GM12873 (cell line): Measurements from ENCODE around the gene ATAD1.

ENCODE experiments used
- TF ChIP-seq, protein P1 (sequence below): IDR thresholded peaks from 2 replicates; pipeline ENCODE4 v1.5.1; 2012; ENCODE audit warnings: low read depth, mild to moderate bottlenecking, moderate library complexity, low read length, control low read depth; ENCODE audit not compliant: insufficient read depth; ENCODE audit errors: missing control alignments

Gene ATAD1

DNA sequence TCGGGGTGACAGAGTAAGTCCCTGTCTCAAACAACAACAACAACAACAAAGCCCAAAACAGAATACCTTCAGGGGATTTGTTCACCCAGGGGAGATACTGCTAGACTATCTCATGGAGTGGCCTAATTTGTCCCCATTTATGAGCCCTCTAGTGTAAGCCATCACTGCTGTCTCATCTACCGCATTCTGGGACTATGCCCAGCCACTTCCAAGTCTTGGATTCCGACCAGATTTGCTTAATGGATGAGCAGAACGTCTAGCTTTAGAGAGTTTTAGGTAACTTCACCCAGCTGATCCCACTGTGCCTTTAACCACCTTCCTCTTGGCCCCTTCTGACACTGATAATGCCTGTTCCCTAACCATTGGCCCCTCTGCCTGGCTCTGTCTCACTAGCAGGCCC is 111.3 kb downstream of the ATAD1 start:
- TF ChIP-seq, protein P1, sequence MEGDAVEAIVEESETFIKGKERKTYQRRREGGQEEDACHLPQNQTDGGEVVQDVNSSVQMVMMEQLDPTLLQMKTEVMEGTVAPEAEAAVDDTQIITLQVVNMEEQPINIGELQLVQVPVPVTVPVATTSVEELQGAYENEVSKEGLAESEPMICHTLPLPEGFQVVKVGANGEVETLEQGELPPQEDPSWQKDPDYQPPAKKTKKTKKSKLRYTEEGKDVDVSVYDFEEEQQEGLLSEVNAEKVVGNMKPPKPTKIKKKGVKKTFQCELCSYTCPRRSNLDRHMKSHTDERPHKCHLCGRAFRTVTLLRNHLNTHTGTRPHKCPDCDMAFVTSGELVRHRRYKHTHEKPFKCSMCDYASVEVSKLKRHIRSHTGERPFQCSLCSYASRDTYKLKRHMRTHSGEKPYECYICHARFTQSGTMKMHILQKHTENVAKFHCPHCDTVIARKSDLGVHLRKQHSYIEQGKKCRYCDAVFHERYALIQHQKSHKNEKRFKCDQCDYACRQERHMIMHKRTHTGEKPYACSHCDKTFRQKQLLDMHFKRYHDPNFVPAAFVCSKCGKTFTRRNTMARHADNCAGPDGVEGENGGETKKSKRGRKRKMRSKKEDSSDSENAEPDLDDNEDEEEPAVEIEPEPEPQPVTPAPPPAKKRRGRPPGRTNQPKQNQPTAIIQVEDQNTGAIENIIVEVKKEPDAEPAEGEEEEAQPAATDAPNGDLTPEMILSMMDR = no peak

DNA sequence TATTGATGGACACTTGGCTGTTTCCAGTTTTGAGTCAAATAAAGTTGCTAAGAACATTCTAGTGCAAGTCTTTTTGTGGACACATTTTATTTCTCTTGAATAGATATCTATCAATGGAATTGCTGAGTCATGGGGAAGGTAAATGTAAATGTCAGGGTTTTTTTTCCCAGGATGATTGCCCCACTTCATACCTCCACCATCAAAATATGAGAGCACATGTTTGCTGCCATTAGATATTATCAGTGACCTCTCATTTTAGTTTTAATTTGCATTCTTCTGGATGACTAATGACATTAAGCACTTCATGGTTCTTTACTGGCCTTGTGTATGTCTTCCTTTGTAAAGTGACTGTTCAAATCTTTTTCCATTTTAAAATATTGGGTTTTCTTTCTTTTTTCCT is 112.7 kb downstream of the ATAD1 start:
- TF ChIP-seq, protein P1 = no peak

DNA sequence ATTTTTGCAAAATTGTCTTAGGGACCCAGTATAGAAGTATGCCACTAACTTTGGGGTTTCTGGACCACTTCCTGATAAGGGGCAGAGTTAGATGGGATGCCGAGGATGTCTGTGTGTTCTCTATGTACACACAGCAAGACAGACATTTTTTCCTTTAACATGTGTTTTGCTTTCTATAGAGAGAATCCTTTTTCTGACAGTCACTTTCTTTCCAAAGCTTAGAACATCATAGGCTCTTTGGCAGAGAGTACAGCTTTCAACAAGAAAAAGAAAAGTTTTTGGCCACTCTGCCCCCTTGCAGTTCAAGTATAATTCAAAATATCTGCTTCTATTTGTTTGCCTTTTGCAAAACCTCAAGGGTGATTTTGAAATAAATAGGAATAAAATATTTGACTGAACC is 114.3 kb downstream of the ATAD1 start:
- TF ChIP-seq, protein P1 = no peak

DNA sequence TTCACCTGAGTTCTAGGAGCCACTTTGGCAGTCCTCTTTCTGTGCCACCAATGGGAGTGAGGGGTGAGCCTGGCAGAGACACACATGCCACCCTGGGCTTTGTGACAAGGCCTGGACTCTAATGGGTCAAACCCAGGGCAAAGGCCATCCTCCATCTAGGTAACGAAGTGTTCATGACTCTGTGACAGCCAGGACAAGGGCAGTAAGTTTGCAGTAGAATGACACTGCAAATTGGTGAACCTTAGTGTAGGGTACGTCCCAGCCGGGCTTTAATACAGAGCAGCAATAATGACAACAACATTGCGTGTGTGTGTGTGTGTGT is 115.1 kb downstream of the ATAD1 start:
- TF ChIP-seq, protein P1 = no peak

DNA sequence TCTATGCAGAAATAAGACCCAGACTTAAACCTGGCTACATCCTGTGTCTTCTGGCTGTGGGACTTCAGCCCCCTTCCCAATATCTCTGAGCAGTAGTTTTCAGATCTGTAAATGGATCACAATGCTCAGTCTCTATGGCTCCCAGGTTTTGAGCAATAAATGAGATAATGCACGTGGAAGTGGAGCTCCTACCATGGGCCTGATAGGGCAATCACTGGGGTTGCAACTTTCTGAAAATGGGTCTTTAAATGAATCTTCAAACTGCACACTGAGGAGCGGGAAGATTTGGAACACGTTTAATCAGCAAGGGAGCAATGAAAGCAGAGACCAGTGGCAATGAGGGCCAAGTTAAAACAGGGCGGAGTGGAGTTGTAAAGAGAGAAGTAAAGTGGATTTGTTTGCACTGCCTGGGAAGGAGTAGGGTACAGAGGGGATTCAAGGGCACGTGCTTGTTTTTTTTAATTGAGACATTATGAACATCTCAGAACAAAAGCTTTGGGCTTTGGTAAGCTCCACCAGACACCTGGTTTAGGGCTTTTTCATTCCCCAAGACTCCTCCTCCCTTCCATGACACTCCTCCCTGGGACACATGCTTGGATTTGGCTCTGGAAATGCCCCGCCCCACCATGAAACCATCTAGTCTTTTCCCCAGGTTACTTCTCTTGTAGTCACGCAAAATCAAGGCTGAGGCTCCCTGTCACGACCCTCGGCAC is 115.6 kb downstream of the ATAD1 start:
- TF ChIP-seq, protein P1 = no peak
